CD4-positive, alpha-beta T cell treated with Interleukin-4 for 4 hours (primary cell): ENCODE measurements around the gene IGFBP2.
A peak's percentile ranks its signal among the peaks of the same experiment; 100 is the strongest.

Experiments
- DNase-seq: peaks from one replicate; pipeline ENCODE4 v3.0.0-alpha.2; 2020

IGFBP2 gene

DNA sequence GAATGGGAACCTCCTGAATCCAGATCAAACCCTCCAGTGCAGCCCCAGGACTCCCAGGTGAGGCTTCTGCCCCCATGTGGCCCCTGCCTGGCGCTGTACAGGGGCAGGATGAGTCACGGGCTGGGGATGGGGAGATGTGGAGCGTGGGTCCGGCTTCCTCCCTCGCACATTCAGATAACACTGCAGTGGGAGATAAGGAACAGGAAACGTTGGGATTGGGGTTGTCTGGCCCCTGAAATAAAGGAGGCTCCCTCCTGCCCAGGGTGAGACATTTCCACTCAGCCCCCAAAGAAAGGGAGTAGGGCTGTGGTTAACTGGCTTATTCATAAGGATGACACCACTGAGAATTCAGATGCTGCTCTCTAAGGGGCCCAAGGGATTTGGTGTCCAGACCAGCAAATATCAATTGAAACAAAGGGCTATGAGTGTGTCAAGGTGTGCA is 31.4 kb downstream of the IGFBP2 start:
- no peak for DNase-seq

- no peak for DNase-seq
These were observed 32.0 kb downstream of the IGFBP2 start for GRCh38 chr2:216665242-216665641.

- DNase-seq: no peak
These were observed 32.5 kb downstream of the IGFBP2 start for GRCh38 chr2:216665717-216666116.

DNA sequence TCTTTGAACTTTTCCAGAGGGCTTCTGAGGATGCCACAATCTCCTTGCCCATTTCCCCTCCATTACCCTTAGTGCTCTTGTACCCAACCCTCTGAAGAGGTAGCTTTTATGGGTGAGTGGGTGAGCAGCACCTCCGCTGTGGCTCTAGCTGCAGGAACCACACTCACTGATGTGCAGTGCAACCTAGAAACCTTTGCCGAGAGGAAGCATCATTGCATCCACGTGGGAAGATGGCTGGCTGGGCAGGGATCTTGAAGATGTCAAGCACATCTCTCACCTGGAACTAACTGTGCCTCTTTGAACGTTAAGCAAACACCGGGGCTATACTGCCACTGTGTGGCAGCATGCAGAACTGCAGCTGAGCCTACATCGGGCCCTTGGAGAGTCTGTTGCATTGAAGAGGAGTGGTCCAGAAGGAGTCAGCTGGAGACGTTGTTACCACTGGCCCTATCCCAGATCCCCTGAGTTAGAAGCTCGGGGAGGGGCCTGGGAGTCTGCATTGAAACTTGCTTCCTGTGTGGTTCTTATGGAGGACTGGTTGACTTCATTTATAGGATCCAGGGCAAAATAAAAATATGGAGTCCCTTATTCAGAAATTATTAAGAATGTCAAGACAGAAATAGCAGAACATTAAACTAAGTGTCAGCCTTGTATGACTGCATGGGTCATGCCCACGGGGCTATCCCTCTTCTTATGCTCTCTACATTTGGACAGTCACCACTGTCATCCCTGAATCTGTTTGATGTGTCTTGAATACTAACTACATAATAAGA is 33.4 kb downstream of the IGFBP2 start:
- peak; percentile 61 for DNase-seq

- DNase-seq: no peak
These were observed 37.3 kb downstream of the IGFBP2 start for GRCh38 chr2:216670266-216671080.

GRCh38 chr2:216671081-216671411 is 37.8 kb downstream of the IGFBP2 start:
- DNase-seq: no peak

DNA sequence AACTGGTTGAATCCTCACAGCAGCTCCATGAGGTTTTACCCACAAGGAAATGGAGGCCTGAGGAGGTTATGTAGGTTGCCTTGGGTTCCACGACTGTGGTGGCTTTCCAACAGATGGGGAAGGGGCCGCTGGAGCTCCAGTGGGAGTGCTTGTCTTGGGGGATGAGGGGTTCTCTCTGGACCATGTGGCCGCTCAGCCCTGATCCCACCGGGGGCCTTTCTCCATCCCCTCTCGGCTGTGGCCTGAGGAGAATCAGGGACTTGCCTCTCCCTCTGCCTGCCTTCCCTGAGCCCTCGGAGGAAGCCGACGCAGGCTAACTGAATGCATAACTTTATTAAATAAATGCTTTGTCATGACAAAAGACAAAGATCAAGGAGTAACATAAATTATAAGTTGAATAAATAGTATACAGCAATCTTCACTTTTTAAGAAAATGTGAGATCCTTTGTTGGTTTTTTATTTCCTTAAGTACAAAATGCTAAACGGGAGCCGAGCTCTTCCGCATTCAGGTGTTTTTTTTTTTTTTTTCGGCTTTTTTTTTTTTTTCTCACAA is 38.6 kb downstream of the IGFBP2 start:
- DNase-seq: no peak

GRCh38 chr2:216672466-216672865 is 39.2 kb downstream of the IGFBP2 start:
- DNase-seq: no peak

GRCh38 chr2:216673021-216673420 is 39.8 kb downstream of the IGFBP2 start:
- DNase-seq: no peak

DNA sequence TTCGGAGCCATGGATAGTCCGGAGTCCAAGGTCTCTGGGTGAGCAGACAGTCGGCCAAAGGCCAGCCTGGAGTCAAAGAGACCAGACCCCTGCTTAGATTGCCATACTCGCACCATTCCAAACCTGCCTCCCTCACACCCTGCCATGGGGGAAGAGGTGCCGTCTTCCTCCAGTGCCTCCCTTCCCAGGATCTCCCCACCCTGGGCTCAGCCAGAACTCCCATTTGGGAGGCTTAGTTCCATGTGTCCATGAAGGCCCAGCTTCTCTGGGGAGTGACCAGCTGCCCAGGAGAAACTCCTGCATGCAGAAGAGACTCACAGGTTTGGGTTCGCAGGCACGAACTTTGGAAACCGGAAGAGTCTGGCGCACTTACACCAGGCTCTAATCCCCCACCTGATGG is 40.4 kb downstream of the IGFBP2 start:
- DNase-seq: no peak

GRCh38 chr2:216674376-216674775 is 41.2 kb downstream of the IGFBP2 start:
- DNase-seq: no peak

DNA sequence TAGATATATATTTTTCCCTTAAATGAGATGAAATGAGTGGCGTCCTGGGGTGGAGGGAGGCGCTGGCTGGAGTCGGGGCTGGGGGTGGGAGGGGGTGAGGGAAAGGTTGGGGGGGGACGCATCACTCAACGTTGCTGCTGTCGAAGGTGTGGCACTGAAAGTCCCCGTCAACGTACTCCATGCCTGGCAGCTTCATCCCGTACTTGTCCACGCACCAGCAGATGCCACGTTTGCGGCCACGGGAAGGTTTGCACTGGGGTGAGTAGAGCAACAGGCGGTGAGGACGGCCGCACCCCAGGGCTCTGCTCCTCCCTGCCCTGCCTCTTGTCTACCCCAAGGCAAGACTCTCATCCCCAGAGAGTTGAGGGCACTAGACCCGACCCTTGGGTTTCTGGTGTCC is 43.4 kb downstream of the IGFBP2 start:
- DNase-seq: no peak

- no peak for DNase-seq
These were observed 44.3 kb downstream of the IGFBP2 start for GRCh38 chr2:216677439-216678097.

- DNase-seq: no peak
These were observed 44.9 kb downstream of the IGFBP2 start for GRCh38 chr2:216678098-216678465.

DNA sequence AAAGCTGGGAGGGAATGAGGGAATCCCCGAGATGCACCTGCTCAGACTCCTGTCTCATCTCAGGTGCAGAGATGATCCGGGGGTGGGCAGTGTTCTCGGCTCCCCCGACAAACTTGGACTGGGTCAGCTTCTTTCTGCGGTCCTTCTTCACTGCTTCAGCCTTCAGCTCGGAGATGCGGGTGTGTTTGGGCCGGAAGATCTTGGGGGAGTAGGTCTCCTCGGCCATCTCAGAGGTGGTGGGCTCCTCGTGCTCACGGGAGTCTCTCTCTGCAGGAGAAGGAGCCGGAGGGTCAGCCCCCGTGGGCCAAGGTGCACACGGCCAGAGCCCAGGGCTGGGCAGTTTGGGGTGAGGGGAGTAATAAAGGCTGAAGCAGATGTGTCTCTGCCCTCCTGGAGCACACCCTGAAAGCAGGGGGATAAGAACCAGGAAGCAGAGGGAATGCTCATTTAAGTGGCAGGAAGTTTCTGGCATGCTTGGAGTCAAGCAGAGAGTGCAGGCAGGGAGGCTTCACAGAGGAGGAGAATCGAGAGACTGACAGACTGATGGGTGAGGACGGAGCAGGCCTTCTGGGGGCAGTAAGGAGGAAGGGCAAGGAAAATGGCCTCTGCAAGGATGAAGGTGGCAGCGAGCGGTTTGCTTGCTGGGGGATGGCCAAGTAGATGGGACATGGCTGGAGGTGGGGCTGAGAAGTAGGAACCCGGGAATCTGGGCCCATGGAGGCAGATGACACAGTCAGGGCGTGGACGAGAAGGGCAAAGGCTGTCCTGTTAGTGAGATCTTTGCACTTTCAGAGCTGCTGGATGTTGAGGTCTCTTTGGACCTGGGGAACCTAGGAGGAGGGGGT is 45.8 kb downstream of the IGFBP2 start:
- no peak for DNase-seq

DNA sequence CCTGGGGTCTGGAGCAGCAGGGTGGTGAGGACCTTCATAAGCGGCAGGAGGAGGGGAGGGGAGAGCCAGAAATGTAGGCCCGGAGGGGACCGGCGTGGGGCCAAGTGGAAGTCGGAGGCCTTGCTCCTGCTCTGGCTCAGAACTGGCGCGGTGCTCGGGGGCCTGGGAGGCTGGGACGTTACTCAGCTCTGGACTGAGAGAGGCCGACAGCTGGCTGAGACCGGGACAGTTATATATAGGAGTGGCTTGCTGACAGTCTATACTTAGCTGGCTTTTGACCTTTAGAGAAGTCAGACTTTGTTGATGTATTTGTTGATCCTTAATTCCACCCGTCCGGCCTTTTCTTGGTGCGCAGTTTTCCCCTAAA is 46.4 kb downstream of the IGFBP2 start:
- no peak for DNase-seq

DNA sequence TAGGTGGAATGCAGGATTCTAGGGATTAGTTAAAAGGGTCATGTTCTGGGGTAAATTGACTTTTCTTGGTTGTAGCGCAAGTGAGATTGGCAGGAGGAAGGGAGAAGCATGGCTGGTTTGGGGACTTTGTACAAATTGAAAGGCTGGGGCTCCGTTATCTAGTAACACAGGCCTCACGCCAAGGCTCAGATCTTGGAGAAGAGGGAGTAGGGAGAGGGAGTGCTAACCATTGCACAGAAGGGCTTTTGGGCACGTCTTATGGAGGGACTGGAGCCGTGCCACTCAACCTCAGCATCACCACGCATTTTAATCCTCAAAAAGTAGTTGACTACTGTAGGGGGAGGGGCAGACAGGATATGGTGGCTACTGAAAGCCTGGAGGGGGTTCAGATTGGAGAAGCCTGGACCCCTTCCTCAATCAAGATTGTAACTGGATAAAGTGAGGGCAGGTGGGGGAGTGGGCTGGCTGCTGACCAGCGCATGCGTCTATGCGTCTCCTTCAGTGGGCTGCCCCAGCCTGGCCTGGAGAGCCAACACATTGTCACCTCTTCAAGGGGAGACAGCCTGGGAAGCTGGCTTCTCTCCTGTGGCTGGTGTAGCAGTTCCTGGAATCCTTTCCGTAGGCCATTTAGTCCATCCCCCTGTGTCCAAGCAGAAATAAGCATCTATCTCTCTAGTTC is 47.9 kb downstream of the IGFBP2 start:
- DNase-seq: no peak

- DNase-seq: no peak
These were observed 48.5 kb downstream of the IGFBP2 start for GRCh38 chr2:216681683-216682082.

GRCh38 chr2:216683846-216684245 is 50.6 kb downstream of the IGFBP2 start:
- DNase-seq: no peak

DNA sequence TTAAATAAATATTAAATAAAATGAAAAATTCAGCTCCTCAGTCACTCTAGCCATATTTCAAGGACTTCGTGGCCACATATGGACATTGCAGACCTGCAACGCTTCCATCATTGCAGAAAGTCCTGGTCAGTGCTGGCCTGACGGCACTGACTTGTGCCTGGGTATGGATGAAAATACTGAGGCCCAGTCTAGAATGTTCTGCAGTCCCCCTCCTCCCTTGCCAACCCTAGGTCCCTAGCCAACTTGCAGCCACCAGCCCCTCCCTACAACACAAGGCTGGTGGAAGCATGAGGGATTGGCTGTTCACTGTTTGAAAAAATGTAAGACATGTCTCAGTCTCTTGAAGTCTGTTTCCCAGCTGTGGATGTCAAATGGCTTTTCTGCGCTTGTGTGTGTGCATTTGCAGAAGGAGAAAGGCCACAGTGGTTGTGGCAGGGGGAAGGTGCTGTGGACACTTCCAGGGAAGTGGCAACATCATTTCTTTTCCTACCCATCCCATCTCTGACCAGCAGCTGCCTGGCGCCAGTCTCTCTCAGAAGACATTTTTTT is 52.2 kb downstream of the IGFBP2 start:
- DNase-seq: no peak

DNA sequence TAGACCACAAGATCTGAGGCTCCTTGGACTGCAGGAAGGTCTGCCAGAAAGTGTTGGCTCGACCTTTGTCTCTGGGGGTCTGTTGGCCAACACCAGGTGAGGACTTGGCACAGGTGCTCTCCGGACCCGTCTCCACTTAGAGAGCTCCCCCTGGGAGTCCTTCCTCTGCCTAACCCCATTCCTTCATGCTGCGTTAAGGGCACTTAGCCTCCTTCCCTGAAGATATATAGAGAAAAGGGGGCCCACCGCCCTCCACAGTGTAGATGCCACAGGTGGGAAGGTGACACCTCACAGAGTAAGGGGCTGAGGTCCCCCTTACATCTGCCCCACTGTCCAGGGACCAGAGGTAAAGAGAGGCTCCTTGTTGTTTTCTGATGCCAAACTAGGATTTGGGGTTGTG is 53.9 kb downstream of the IGFBP2 start:
- no peak for DNase-seq

DNA sequence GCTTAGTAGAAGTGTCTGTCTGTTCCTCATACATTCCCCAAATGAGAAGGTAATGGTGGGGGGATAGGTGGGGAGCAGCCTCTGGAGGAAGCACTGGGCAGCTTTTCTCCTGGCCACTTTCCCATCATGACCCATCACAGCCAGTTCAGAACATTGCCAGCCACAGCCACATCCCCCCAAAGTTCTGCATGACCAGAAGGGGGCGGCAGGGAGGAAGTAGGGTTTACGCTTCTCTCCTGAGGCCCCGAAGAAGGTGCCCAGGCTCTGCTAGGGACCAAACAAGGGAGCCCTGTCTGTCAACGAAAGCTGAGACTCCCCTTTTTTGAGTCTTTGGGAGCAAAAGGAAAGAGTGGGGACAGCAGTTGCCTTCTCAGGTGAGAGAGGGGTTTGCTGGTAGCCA is 54.4 kb downstream of the IGFBP2 start:
- DNase-seq: no peak
